HG03378 (cell line): ENCODE measurements around the gene SLC30A5.
A peak's percentile ranks its signal among the peaks of the same experiment; 100 is the strongest.
"Not testable (repeated sequence)": the region's sequence is repeated elsewhere in the genome, so short reads cannot be mapped to it uniquely, and the experiment has no call there.

Source experiments
- ATAC-seq: cut with Tn5 transposase; IDR thresholded peaks from one replicate; pipeline ENCODE4 v1.9.1; 2021; ENCODE audit warnings: mild to moderate bottlenecking, moderate library complexity; ENCODE audit not compliant: unreplicated experiment

Gene SLC30A5

DNA sequence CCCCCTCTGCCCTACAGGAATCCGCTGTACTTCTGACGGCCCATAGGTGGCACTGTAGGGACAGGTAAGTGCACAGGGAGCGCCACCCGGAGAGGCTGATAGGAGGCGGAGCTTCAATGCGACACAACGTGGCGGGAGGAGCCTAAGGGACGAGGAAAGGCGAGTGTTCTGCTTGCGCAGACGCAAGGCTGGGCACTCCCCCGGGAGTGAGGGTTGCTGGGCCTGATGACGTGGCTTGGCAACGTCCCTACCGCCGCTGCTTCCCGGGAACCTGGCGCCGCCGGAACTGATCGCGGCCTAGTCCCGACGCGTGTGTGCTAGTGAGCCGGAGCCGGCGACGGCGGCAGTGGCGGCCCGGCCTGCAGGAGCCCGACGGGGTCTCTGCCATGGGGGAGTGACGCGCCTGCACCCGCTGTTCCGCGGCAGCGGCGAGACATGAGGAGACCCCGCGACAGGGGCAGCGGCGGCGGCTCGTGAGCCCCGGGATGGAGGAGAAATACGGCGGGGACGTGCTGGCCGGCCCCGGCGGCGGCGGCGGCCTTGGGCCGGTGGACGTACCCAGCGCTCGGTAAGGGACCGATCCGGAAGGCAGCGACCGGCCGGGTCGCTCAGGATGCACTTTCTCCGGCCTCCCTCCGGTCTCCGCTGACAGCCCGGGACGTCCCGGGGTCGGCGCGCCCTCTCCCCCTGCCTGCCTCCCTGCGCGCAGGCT, at the start of gene SLC30A5:
Gene SLC30A5 (plus strand): TSS at position 244 of the 712 bp plus-strand sequence. CDS start 242 bp downstream, at position 486.
- peak; percentile 98 for ATAC-seq

GRCh38 chr5:69045213-69045612, 48.6 kb upstream of the SLC30A5 start:
- ATAC-seq = not testable (repeated sequence)

- ATAC-seq = no peak
Measured at GRCh38 chr5:69046375-69046957, 47.3 kb upstream of the SLC30A5 start.

DNA sequence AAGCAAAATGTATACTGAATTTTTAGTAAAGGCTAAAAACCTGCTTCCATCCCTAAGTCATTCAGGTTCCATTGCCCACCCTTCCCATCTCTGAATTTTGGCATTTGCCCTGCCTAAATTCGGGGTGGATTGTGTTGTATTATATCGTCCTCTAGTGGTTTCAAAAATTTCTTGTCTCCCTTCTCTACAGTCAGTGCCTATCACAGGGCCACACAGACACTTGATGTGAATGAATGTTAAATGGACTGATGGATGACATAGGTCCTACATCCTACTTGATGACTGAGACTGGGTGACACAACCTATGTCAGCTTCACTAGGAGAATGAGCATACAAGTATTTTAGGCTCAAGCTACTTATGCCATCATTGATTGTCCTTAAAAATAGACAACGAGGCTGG, 45.6 kb upstream of the SLC30A5 start:
- no peak for ATAC-seq

DNA sequence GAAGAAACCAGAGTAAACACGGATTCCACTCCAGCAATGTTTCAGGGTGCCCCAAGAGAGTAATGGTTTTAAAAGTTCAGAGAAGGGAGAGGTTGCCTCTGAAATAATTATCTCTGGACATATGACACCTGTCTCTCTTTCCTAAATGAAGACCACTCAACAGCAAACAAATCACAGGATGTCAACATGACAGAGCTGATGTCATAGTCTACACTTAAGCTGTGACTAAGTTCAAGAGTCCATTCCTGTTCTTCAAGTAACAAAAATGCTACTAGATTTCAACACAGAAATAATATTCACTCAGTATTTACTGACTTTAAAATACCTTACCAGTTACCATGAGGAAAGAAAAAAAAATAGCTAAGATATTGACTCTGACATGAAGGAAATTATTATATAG, 44.7 kb upstream of the SLC30A5 start:
- ATAC-seq = no peak

- no peak for ATAC-seq
Measured at GRCh38 chr5:69049796-69050195, 44.0 kb upstream of the SLC30A5 start.

DNA sequence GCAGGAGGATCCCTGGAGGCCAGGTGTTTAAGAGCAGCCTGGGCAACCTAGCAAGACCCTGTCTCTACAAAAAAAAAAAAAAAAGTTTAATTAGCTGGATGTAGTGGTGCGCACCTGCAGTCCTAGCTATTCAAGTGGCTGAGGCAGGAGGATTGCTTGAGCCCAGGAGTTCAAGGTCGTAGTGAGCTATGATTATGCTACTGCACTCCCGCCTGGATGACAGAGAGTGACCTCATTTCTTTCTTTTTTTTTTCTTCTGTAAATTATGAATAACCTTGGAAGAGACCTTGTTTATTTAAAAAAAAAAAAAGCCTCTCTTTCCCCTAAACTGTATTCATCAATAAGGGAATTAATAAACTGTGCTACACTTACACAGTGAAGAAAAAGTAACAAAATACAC, 43.6 kb upstream of the SLC30A5 start:
- no peak for ATAC-seq

- no peak for ATAC-seq
Measured at GRCh38 chr5:69052181-69052580, 41.6 kb upstream of the SLC30A5 start.

GRCh38 chr5:69074664-69075521, 18.9 kb upstream of the SLC30A5 start:
- no peak for ATAC-seq

DNA sequence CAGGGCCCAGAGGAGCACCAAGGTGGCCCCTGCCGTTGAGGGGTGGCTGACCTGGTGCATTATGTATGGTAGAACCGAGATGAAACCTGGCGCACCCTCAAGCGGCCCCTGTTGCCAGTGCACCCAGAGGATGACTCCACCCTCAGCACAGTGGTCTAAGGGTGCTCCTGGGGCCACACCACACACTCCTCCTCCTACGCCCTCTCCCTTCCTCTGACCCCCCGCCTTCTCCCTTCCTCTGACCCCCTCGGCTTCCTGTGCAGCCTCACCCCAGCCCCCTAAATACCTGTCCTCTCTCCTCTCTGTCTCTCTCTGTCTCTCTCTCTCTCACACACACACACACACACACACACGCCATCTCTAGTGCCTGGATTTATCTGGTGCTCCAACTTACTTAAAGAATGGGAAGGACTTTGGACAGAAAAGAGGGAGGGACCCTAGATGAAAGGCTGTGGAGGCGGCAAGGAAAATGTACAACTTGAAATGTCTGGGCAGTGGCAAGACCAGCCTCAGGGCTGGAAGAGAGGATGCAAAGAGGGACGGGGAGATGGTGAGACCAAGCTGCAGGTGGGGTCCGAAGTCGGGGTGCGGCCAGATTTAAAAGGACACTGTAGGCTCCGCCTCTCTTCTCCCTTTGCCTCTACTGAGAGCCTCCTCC, 18.2 kb upstream of the SLC30A5 start:
- no peak for ATAC-seq

- no peak for ATAC-seq
Measured at GRCh38 chr5:69078921-69079540, 14.8 kb upstream of the SLC30A5 start.

- no peak for ATAC-seq
Measured at GRCh38 chr5:69079556-69079955, 14.3 kb upstream of the SLC30A5 start.

GRCh38 chr5:69083412-69083811, 10.4 kb upstream of the SLC30A5 start:
- no peak for ATAC-seq

DNA sequence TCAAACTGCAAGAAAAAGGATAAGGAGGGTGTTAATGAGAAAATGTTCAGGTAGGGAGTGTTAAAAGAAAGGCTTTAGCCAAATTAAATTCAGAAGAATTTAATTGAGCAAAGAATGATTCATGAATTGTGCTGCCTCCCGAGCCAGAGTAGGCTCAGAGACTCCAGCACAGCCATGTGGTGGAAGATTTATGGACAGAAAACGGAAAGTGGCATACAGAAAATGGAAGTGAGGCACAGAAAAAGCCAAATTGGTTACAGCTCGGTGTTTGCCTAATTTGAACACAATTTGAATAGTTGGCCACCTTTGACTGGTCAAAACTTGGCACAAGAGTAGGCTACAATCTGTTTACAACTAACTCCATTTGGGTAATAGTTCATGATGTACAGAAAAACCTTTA, 9.6 kb upstream of the SLC30A5 start:
- no peak for ATAC-seq

DNA sequence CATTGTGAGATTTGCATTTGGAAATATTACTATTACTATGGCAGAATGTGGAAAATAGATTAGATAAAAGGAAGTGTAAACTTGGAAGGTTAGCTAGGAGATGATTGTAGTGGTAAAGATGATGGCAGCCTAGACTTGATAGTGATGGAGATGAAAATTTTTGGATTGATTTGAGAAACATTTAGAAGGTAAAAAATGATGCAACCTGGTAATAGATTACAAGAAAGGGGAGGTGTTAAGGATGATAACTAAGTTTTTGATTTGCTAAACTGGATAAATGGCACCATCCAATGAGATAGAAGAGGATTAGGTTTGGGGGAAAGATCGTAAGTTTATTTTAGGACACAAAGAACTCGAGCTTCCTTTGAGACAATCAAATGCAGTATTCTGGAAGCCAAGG, 8.9 kb upstream of the SLC30A5 start:
- ATAC-seq = no peak

GRCh38 chr5:69086206-69086605, 7.6 kb upstream of the SLC30A5 start:
- ATAC-seq = no peak

DNA sequence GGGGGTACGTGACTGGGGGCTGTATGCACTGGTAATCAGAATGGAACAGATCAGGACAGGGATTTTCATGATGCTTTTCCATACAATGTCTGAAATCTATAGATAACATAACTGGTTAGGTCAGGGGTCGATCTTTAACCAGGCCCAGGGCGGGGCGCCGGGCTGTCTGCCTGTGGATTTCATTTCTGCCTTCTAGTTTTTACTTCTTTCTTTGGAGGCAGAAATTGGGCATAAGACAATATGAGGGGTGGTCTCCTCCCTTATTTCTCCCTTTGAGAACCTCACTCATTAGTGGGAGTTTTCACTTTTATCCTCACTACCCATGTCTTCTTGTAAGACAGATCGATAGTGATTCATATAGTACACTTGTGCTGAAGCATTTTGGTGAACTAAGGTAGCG, 5.8 kb upstream of the SLC30A5 start:
- not testable (repeated sequence) for ATAC-seq

- no peak for ATAC-seq
Measured at GRCh38 chr5:69090158-69090557, 3.7 kb upstream of the SLC30A5 start.

GRCh38 chr5:69091771-69092170, 2.0 kb upstream of the SLC30A5 start:
- ATAC-seq = no peak

- ATAC-seq = no peak
Measured at GRCh38 chr5:69092969-69093368, 845 bp upstream of the SLC30A5 start.

DNA sequence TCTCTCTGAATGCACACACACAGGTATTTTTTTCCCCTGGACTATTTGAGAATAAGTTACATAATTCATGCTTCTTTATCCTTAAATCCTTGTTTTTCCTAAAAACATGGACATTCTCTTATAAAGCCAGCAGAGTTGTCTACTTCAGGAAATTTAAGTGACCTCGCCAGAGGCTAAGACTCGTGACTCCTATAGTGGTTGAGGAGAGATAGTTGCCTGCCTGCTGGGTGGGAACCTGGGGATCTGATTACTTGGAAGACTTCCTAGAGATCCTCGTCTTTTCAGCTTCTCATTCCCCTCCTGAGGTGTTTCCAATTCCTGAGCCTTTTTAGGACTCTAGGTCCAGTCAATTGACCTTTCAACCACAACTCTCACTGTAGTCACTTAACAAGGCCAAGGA, 5.5 kb downstream of the SLC30A5 start:
- no peak for ATAC-seq
